Activated CD8-positive, alpha-beta memory T cell treated with anti-CD3 and anti-CD28 coated beads for 4 hours (primary cell): ENCODE measurements around the gene INPP5F.
"Not testable (repeated sequence)": the region's sequence is repeated elsewhere in the genome, so short reads cannot be mapped to it uniquely, and the experiment has no call there.

Experiments
- DNase-seq, 2 donors: peaks; one replicate each; pipeline ENCODE4 v3.0.0-alpha.2; 2020; ENCODE audit warnings: low read depth in 2 of 2

Gene INPP5F

GRCh38 chr10:119742947-119743648 is 17.2 kb downstream of the INPP5F start:
- no peak for DNase-seq

- DNase-seq = no peak
Measured at GRCh38 chr10:119747940-119748339, 22.1 kb downstream of the INPP5F start.

GRCh38 chr10:119748871-119749270 is 23.0 kb downstream of the INPP5F start:
- no peak for DNase-seq

- no peak for DNase-seq
Measured at GRCh38 chr10:119749455-119749854, 23.6 kb downstream of the INPP5F start.

GRCh38 chr10:119750391-119751230 is 24.8 kb downstream of the INPP5F start:
- peak in 1 of 2 donors; percentile 19 for DNase-seq

- DNase-seq = no peak
Measured at GRCh38 chr10:119753309-119753708, 27.5 kb downstream of the INPP5F start.

- DNase-seq = no peak
Measured at GRCh38 chr10:119754085-119754484, 28.2 kb downstream of the INPP5F start.

- DNase-seq = no peak
Measured at GRCh38 chr10:119754936-119755335, 29.1 kb downstream of the INPP5F start.

GRCh38 chr10:119755446-119755845 is 29.6 kb downstream of the INPP5F start:
- no peak for DNase-seq

GRCh38 chr10:119758448-119759195 is 32.8 kb downstream of the INPP5F start:
- no peak for DNase-seq

- no peak for DNase-seq
Measured at GRCh38 chr10:119759832-119760231, 34.0 kb downstream of the INPP5F start.

- no peak for DNase-seq
Measured at GRCh38 chr10:119761106-119761505, 35.3 kb downstream of the INPP5F start.

- DNase-seq = no peak
Measured at GRCh38 chr10:119762035-119762434, 36.2 kb downstream of the INPP5F start.

GRCh38 chr10:119762805-119763798 is 37.3 kb downstream of the INPP5F start:
- DNase-seq = no peak

GRCh38 chr10:119768455-119769094 is 42.7 kb downstream of the INPP5F start:
- no peak for DNase-seq

GRCh38 chr10:119769886-119770285 is 44.0 kb downstream of the INPP5F start:
- DNase-seq = no peak

- DNase-seq = no peak
Measured at GRCh38 chr10:119770928-119771327, 45.1 kb downstream of the INPP5F start.

GRCh38 chr10:119772334-119772733 is 46.5 kb downstream of the INPP5F start:
- no peak for DNase-seq

GRCh38 chr10:119773041-119773440 is 47.2 kb downstream of the INPP5F start:
- DNase-seq = not testable (repeated sequence)

GRCh38 chr10:119775529-119775928 is 49.7 kb downstream of the INPP5F start:
- no peak for DNase-seq

GRCh38 chr10:119776536-119776935 is 50.7 kb downstream of the INPP5F start:
- no peak for DNase-seq
